ENCODE measurements around the gene VASP.
A peak's percentile ranks its signal among the peaks of the same experiment; 100 is the strongest.

VASP gene

DNA sequence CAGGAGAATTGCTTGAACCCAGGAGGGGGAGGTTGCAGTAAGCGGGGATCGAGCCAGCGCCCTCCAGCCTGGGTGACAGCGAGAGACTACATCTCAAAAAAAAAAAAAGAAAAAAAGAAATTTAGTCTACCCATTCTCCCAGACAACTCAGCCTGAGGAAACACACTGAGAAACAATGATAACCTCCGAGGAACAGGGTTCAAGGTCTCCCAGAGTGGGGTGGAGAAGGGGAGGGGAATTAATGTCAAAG lies 1.4 kb upstream of the VASP start:
- Histone ChIP-seq H3K27ac (peak overlapping the region; percentile 100), H3K36me3 (peaks cover 21% of the 10 kb centered on the region), H3K9me3 (no peaks in the 10 kb centered on the region), H3K27me3 (no peaks in the 10 kb centered on the region), H3K4me1 (ENCODE audit: control insufficient read depth in 1 of 2, insufficient read depth in 1 of 2, low read depth in 1 of 2, low read length in 1 of 2) (peaks cover 52 to 68% of the 10 kb centered on the region in 2 experiments), H3K4me3 (ENCODE audit: low read depth in 1 of 2, low read length in 1 of 2) (peak overlapping the region; percentile 98 to 100)
- no peak for TF ChIP-seq CTCF (IDR thresholded peaks at IDR 0.05)

- peaks cover 52 to 68% of the 10 kb centered on the region in 2 experiments for H3K4me1 ChIP-seq (ENCODE audit: control insufficient read depth in 1 of 2, insufficient read depth in 1 of 2, low read depth in 1 of 2, low read length in 1 of 2)
- H3K9me3 ChIP-seq: no peaks in the 10 kb centered on the region
Measured at GRCh38 chr19:45506246-45506988, 862 bp upstream of the VASP start.

DNA sequence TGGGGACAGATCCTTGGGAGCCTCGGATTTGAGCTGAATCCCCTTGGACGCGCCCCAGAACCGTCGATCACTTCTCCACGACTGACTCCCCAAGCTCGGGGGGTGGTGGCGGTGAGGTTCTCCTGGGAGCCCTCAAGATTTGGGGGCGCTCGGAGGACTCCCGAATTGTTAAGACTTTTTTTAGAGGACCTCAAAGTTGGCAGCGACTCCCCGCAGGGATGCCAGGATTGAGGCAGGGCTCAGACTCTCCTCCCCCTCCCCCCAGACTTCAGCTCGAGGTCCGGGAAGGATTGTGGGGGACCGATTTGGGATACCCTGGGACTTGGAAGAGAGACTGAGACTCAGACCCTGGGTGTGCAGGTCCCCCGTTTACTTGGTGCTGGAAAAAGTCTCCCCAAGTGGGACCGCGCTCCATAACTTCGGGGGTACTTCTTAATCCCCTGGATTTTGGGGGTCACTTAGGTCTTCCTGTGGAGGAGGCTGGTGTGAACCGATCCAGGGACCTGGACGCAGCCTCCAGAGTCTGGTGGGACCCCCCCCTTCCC lies 665 bp downstream of the VASP start:
- H3K27ac ChIP-seq: peak overlapping the region; percentile 100
- peaks cover 53 to 68% of the 10 kb centered on the region in 2 experiments for H3K4me1 ChIP-seq (ENCODE audit: control insufficient read depth in 1 of 2, insufficient read depth in 1 of 2, low read depth in 1 of 2, low read length in 1 of 2)
- no peaks in the 10 kb centered on the region for H3K9me3 ChIP-seq
- TF ChIP-seq CTCF (IDR thresholded peaks at IDR 0.05): no peak
- H3K4me3 ChIP-seq (ENCODE audit: low read depth in 1 of 2, low read length in 1 of 2): peak overlapping the region; percentile 98 to 100
- peaks cover 30% of the 10 kb centered on the region for H3K36me3 ChIP-seq
- no peaks in the 10 kb centered on the region for H3K27me3 ChIP-seq

More at GRCh38 chr19:45506246-45506988, 862 bp upstream of the VASP start:
- Histone ChIP-seq H3K27ac (peak overlapping the region; percentile 100), H3K27me3 (no peaks in the 10 kb centered on the region), H3K4me3 (ENCODE audit: low read depth in 1 of 2, low read length in 1 of 2) (peak overlapping the region; percentile 98 to 100), H3K36me3 (peaks cover 26% of the 10 kb centered on the region)
- peak; percentile 79 for TF ChIP-seq CTCF (IDR thresholded peaks at IDR 0.05)

GRCh38 chr19:45508417-45508860 lies 1.2 kb downstream of the VASP start:
- Histone ChIP-seq H3K36me3 (peaks cover 31% of the 10 kb centered on the region), H3K27ac (peak overlapping the region; percentile 100), H3K27me3 (no peaks in the 10 kb centered on the region), H3K4me3 (ENCODE audit: low read depth in 1 of 2, low read length in 1 of 2) (peak overlapping the region; percentile 98 to 100), H3K9me3 (no peaks in the 10 kb centered on the region), H3K4me1 (ENCODE audit: control insufficient read depth in 1 of 2, insufficient read depth in 1 of 2, low read depth in 1 of 2, low read length in 1 of 2) (peaks cover 53 to 68% of the 10 kb centered on the region in 2 experiments)
- no peak for TF ChIP-seq CTCF (IDR thresholded peaks at IDR 0.05)

DNA sequence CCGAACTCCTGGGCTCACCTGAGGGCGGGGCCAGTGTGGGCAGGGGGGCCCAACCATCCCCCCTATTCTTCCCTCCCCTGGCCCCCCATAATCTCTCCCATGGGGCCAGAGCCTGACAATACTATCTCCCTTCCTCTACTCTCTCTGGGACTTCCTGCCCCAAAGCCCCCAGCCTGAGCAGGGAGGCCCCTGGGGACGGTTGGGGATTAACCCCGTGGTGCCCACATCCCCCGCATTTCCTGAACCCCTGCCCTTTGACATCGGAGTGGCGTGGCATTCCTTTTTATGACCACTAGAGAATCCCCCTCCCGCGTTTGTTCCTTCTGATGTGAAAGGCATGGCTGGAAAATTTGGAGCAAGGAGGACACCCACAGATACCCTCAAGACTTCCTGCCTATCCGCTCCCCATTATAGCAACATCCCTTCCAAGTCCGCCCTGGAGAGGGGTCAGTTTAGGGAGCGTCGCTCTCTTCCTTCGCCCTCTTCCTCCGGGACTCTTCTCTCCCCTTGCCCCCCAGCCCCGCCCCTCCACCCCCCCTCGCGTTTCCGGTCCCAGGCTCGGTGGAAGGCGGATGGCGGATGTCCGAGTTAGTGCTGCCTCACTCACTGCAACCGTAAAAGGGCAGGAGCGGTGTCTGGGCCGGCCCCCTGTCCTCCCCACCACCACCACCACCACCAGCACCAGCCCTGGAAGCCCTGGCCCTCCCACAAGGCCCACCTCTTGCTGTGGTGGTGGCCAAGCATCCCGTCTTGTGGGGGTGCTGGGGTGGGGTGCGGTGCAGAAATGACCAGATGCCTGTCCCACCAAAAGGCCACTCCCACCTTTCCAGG lies 1.8 kb downstream of the VASP start:
- TF ChIP-seq CTCF (IDR thresholded peaks at IDR 0.05): peak; percentile 74
- Histone ChIP-seq H3K4me3 (ENCODE audit: low read depth in 1 of 2, low read length in 1 of 2) (peak overlapping the region; percentile 98 to 100), H3K27me3 (no peaks in the 10 kb centered on the region), H3K9me3 (no peaks in the 10 kb centered on the region), H3K36me3 (peaks cover 37% of the 10 kb centered on the region), H3K4me1 (ENCODE audit: control insufficient read depth in 1 of 2, insufficient read depth in 1 of 2, low read depth in 1 of 2, low read length in 1 of 2) (peaks cover 55 to 70% of the 10 kb centered on the region in 2 experiments), H3K27ac (peak overlapping the region; percentile 100)
